ENCODE measurements around the gene MAGI2.

DNA sequence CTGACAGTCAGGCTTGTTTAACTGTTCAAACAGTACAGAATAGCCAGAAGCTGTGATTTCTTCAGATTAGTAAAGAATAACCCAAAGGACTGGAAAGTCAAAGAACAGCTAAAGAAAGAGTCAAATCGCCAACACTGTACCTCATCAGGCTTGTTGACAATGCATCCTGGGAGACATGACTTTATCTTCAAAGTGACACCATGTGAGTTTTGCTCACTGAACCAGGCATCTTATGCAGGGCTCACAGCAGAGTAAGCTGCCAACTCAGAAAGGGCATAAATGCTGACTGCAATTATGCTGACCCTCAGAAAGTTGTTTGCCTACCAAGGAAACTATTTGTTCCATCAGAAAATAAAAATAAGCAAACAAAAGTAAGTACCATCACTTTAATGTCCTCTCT is 96.4 kb downstream of the MAGI2 start:
- TF ChIP-seq, protein P1, sequence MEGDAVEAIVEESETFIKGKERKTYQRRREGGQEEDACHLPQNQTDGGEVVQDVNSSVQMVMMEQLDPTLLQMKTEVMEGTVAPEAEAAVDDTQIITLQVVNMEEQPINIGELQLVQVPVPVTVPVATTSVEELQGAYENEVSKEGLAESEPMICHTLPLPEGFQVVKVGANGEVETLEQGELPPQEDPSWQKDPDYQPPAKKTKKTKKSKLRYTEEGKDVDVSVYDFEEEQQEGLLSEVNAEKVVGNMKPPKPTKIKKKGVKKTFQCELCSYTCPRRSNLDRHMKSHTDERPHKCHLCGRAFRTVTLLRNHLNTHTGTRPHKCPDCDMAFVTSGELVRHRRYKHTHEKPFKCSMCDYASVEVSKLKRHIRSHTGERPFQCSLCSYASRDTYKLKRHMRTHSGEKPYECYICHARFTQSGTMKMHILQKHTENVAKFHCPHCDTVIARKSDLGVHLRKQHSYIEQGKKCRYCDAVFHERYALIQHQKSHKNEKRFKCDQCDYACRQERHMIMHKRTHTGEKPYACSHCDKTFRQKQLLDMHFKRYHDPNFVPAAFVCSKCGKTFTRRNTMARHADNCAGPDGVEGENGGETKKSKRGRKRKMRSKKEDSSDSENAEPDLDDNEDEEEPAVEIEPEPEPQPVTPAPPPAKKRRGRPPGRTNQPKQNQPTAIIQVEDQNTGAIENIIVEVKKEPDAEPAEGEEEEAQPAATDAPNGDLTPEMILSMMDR (IDR thresholded peaks at IDR 0.05; ENCODE audit: low read depth, low read length, missing input control) = no peak
- no peak for TF ChIP-seq GABPA (IDR thresholded peaks at IDR 0.05 in 1 of 2, conservative IDR thresholded peaks at IDR 0.05 in 1 of 2)
- TF ChIP-seq REST (IDR thresholded peaks at IDR 0.05) = no peak
- no peak for TF ChIP-seq TAF1 (conservative IDR thresholded peaks at IDR 0.05)
- TF ChIP-seq, protein P2, sequence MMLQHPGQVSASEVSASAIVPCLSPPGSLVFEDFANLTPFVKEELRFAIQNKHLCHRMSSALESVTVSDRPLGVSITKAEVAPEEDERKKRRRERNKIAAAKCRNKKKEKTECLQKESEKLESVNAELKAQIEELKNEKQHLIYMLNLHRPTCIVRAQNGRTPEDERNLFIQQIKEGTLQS (IDR thresholded peaks at IDR 0.05) = no peak
- no peak for TF ChIP-seq SP1 (IDR thresholded peaks at IDR 0.05)
- TF ChIP-seq RXRA (IDR thresholded peaks at IDR 0.05) = no peak
- TF ChIP-seq JUND (IDR thresholded peaks at IDR 0.05) = no peak
- TF ChIP-seq MAX (IDR thresholded peaks at IDR 0.05) = no peak
- no peak for TF ChIP-seq YY1 (IDR thresholded peaks at IDR 0.05)
- TF ChIP-seq HNF4A (conservative IDR thresholded peaks at IDR 0.05) = no peak
- no peak for TF ChIP-seq RAD21 (IDR thresholded peaks at IDR 0.05)
- TF ChIP-seq NR2F2 (IDR thresholded peaks at IDR 0.05) = no peak
- no peak for TF ChIP-seq ZBTB33 (IDR thresholded peaks at IDR 0.05)

Measured in liver (tissue), 3 donors.